H9 (cell line): Measurements from ENCODE around the gene MAML3. TPM values are rescaled to one million over a fixed set of nuclear protein-coding genes. Genes with fewer than 3 reads are reported as not detected.

Experiments
- DNase-seq: peaks from one replicate; pipeline ENCODE4 v3.0.0-alpha.2; 2017
- H2AFZ ChIP-seq: one replicate; pipeline ENCODE4 v1.6.1; 2013; ENCODE audit warnings: mild to moderate bottlenecking, low read length, control low read depth, moderate library complexity
- H2AK5ac ChIP-seq: 2 replicates; pipeline ENCODE4 v1.6.1; 2013; ENCODE audit warnings: low read length, control low read depth, mixed read lengths; ENCODE audit not compliant: insufficient read length
- H2BK120ac ChIP-seq: one replicate; pipeline ENCODE4 v1.6.1; 2013; ENCODE audit warnings: low read depth, mild to moderate bottlenecking, low read length, control low read depth, inconsistent platforms; ENCODE audit not compliant: poor library complexity, severe bottlenecking
- H2BK12ac ChIP-seq: 2 replicates; pipeline ENCODE4 v1.6.1; 2013; ENCODE audit warnings: low read length, control low read depth, mixed read lengths, low read depth; ENCODE audit not compliant: insufficient read length
- H2BK15ac ChIP-seq: 2 replicates; pipeline ENCODE4 v1.6.1; 2013; ENCODE audit warnings: low read depth, low read length, control low read depth
- H2BK20ac ChIP-seq: one replicate; pipeline ENCODE4 v1.6.1; 2013; ENCODE audit warnings: low read depth, mild to moderate bottlenecking, low read length, control low read depth, inconsistent platforms; ENCODE audit not compliant: poor library complexity, severe bottlenecking
- H2BK5ac ChIP-seq: 2 replicates; pipeline ENCODE4 v1.6.1; 2013; ENCODE audit warnings: low read length, control low read depth, mixed read lengths; ENCODE audit not compliant: insufficient read length
- H3K14ac ChIP-seq: 2 replicates; pipeline ENCODE4 v1.6.1; 2013; ENCODE audit warnings: low read length, control low read depth; ENCODE audit not compliant: insufficient read depth
- H3K18ac ChIP-seq: 2 replicates; pipeline ENCODE4 v1.6.1; 2013; ENCODE audit warnings: low read depth, mild to moderate bottlenecking, mixed read lengths, low read length, control low read depth; ENCODE audit not compliant: insufficient read length
- H3K23ac ChIP-seq: 2 replicates; pipeline ENCODE4 v1.6.1; 2013; ENCODE audit warnings: low read length, control low read depth, mixed read lengths, low read depth; ENCODE audit not compliant: insufficient read length
- H3K23me2 ChIP-seq: 2 replicates; pipeline ENCODE4 v1.6.1; 2013; ENCODE audit warnings: low read depth, mild to moderate bottlenecking, mixed read lengths, low read length, control low read depth; ENCODE audit not compliant: insufficient read length, poor library complexity, severe bottlenecking
- H3K27ac ChIP-seq: 2 replicates; pipeline ENCODE4 v1.5.1; 2013; ENCODE audit warnings: low read length, control low read depth, mixed read lengths, low read depth; ENCODE audit not compliant: insufficient read length
- H3K27me3 ChIP-seq: 2 replicates; pipeline ENCODE4 v1.6.1; 2013; ENCODE audit warnings: low read length, control low read depth, inconsistent platforms; ENCODE audit not compliant: insufficient read depth
- H3K4ac ChIP-seq: 2 replicates; pipeline ENCODE4 v1.6.1; 2013; ENCODE audit warnings: low read depth, mild to moderate bottlenecking, control low read depth, inconsistent platforms, low read length, moderate library complexity
- H3K4me1 ChIP-seq: 2 replicates; pipeline ENCODE4 v1.6.1; 2013; ENCODE audit warnings: low read length, control low read depth, inconsistent platforms; ENCODE audit not compliant: insufficient read depth
- H3K4me2 ChIP-seq: 2 replicates; pipeline ENCODE4 v1.6.1; 2013; ENCODE audit warnings: low read length, control low read depth, mixed read lengths; ENCODE audit not compliant: insufficient read length, insufficient read depth
- H3K56ac ChIP-seq: 2 replicates; pipeline ENCODE4 v1.6.1; 2013; ENCODE audit warnings: low read depth, mild to moderate bottlenecking, mixed read lengths, low read length, control low read depth; ENCODE audit not compliant: insufficient read length
- H3K79me1 ChIP-seq: 2 replicates; pipeline ENCODE4 v1.6.1; 2013; ENCODE audit warnings: low read depth, mild to moderate bottlenecking, moderate library complexity, low read length, control low read depth, inconsistent platforms; ENCODE audit not compliant: insufficient read depth, poor library complexity, severe bottlenecking
- H3K79me2 ChIP-seq: 2 replicates; pipeline ENCODE4 v1.6.1; 2013; ENCODE audit warnings: low read length, control low read depth, inconsistent platforms; ENCODE audit not compliant: insufficient read depth
- H3K9ac ChIP-seq: 2 replicates; pipeline ENCODE4 v1.6.1; 2013; ENCODE audit warnings: low read length, control low read depth, mixed read lengths; ENCODE audit not compliant: insufficient read length; ENCODE audit errors: extremely low read depth
- H3K9me3 ChIP-seq: one replicate; pipeline ENCODE4 v1.6.1; 2013; ENCODE audit warnings: low read depth, low read length, inconsistent platforms; ENCODE audit not compliant: control insufficient read depth
- H3T11ph ChIP-seq: one replicate; pipeline ENCODE4 v1.6.1; 2013; ENCODE audit warnings: mild to moderate bottlenecking, low read length, control low read depth, inconsistent platforms
- H4K20me1 ChIP-seq: one replicate; pipeline ENCODE4 v1.6.1; 2013; ENCODE audit not compliant: control insufficient read depth, insufficient read length, insufficient read depth
- H4K5ac ChIP-seq: 2 replicates; pipeline ENCODE4 v1.6.1; 2013; ENCODE audit warnings: low read depth, mild to moderate bottlenecking, mixed read lengths, low read length, control low read depth; ENCODE audit not compliant: insufficient read length
- H4K8ac ChIP-seq: replicated peaks from 2 replicates; pipeline ENCODE4 v1.6.1; 2013; ENCODE audit warnings: low read length, control low read depth, mixed read lengths, low read depth; ENCODE audit not compliant: insufficient read length
- H4K91ac ChIP-seq: 2 replicates; pipeline ENCODE4 v1.6.1; 2013; ENCODE audit warnings: low read depth, mild to moderate bottlenecking, moderate library complexity, mixed read lengths, low read length, control low read depth; ENCODE audit not compliant: insufficient read length
- H3K27ac Mint-ChIP-seq, 3 experiments: 2 replicates in 2 of 3; 3 replicates in 1 of 3; pipeline ENCODE4 v1.8.0; 2020 to 2021; ENCODE audit warnings: mixed read lengths in 3 of 3, mild to moderate bottlenecking in 1 of 3, moderate library complexity in 1 of 3
- H3K27me3 Mint-ChIP-seq: 2 replicates; pipeline ENCODE4 v1.8.0; 2021; ENCODE audit warnings: low read depth, mild to moderate bottlenecking, moderate library complexity, mixed read lengths
- H3K36me3 Mint-ChIP-seq, 3 experiments: 2 replicates in 2 of 3; 3 replicates in 1 of 3; pipeline ENCODE4 v1.8.0; 2020 to 2021; ENCODE audit warnings: low read depth in 3 of 3, mixed read lengths in 3 of 3; ENCODE audit not compliant: insufficient read depth in 1 of 3
- H3K4me1 Mint-ChIP-seq, 2 experiments: 2 replicates each; pipeline ENCODE4 v1.8.0; 2020; ENCODE audit warnings: mixed read lengths in 2 of 2
- H3K4me3 Mint-ChIP-seq, 2 experiments: 2 replicates in 1 of 2; 3 replicates in 1 of 2; pipeline ENCODE4 v1.8.0; 2020 to 2021; ENCODE audit warnings: mild to moderate bottlenecking in 2 of 2, mixed read lengths in 2 of 2, moderate library complexity in 1 of 2
- H3K9me3 Mint-ChIP-seq, 2 experiments: 2 replicates in 1 of 2; 3 replicates in 1 of 2; pipeline ENCODE4 v1.8.0; 2020; ENCODE audit warnings: mild to moderate bottlenecking in 2 of 2, mixed read lengths in 2 of 2, moderate library complexity in 1 of 2
- CTCF ChIP-seq: fragments of 200-600 bp; sonication (generic); conservative IDR thresholded peaks from 3 replicates; pipeline ENCODE4 v1.8.0; 2021; ENCODE audit warnings: antibody characterized with exemption, mild to moderate bottlenecking
- WGBS: extraction: QIAGEN DNeasy Blood & Tissue Kit; methylation state at CpG from one replicate; pipeline ENCODE4 v1.1.7; 2013; ENCODE audit warnings: missing lambda C conversion rate, low lambda C conversion rate, mixed read lengths; ENCODE audit not compliant: insufficient read length; ENCODE audit errors: extremely low coverage; 5-methylcytosine and 5-hydroxymethylcytosine counted together
- total RNA-seq: library from RNA; stranded (reverse); gene quantifications from 2 replicates; pipeline ENCODE4 v1.2.1, GENCODE V29; 2021

MAML3 gene
- total RNA-seq, 1 experiment from 2014 or later = 3.9 TPM

GRCh38 chr4:140109737-140110136 lies 44.2 kb downstream of the MAML3 start:
- Histone ChIP-seq H4K8ac (no peak overlapping the region), H3K79me1 (no peaks in the 10 kb centered on the region), H2BK120ac (no peak overlapping the region), H2BK15ac (no peak overlapping the region), H3K27ac (no peak overlapping the region), H3K4me2 (no peak overlapping the region), H2AK5ac (no peak overlapping the region), H4K91ac (no peak overlapping the region), H3K4ac (no peak overlapping the region), H3K27me3 (no peaks in the 10 kb centered on the region), H4K5ac (no peak overlapping the region), H4K20me1 (no peaks in the 10 kb centered on the region), H3K23me2 (no peaks in the 10 kb centered on the region), H2BK20ac (no peak overlapping the region), H3T11ph (no peak overlapping the region), H3K14ac (no peak overlapping the region), H3K23ac (no peak overlapping the region), H2BK12ac (no peak overlapping the region), H2AFZ (no peak overlapping the region), H3K9me3 (no peaks in the 10 kb centered on the region), H3K56ac (no peak overlapping the region), H3K9ac (no peak overlapping the region), H3K79me2 (no peaks in the 10 kb centered on the region), H3K18ac (no peak overlapping the region), H3K4me1 (no peaks in the 10 kb centered on the region), H2BK5ac (no peak overlapping the region)
- H3K4me1 Mint-ChIP-seq = no peaks in the 10 kb centered on the region
- WGBS = no CpG with 5 or more reads among the region's 7 CpGs
- H3K27ac Mint-ChIP-seq = no peak overlapping the region
- no peaks in the 10 kb centered on the region for H3K27me3 Mint-ChIP-seq
- DNase-seq = no peak
- H3K36me3 Mint-ChIP-seq = no peaks in the 10 kb centered on the region
- H3K4me3 Mint-ChIP-seq = no peak overlapping the region
- TF ChIP-seq CTCF = no peak
- no peaks in the 10 kb centered on the region for H3K9me3 Mint-ChIP-seq
